GM19025 (cell line): ENCODE results near the gene OR10A3.

Source experiments
- ATAC-seq: cut with Tn5 transposase; IDR thresholded peaks from one replicate; pipeline ENCODE4 v1.9.1; 2021; ENCODE audit warnings: mild to moderate bottlenecking, low read depth, moderate library complexity; ENCODE audit not compliant: unreplicated experiment

OR10A3 gene

DNA sequence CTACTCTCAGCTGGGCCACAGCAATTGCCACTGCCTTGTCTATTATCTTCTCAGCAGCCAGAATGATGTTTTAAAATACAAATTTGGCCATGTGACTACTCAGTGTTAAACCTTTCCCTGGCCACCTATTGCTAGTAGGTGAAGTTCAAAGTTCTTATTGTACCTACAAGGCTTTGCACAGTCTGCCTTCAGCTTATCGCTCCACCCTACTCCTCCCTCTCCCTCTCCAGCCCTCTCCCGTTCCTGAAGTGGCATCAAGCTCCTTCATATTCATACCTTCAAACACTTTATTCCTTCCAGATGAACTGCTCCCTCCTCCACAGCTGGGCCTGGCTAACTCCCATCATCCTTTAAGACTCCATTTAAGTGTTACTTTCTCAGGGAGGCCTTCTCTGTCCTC lies 47.7 kb downstream of the OR10A3 start:
- ATAC-seq = no peak

DNA sequence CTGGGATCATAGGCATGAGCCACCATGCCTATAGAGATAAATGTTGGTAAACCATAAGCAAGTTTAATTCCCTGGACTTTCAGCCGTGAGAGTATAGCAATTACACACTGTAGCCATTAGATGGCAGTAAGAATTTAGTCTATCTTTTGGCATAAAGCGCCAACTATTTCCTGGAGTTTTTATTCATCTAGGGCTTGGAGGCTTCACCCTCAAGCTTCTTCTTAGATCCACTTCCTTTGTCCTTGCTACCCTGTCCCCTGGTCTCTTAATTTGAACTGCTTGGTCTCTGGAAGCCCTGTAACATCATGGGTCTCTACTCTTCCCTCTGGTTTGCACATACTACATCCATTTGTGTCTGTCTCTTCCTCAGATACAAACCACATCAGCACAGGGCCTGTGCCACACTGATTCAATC lies 48.7 kb downstream of the OR10A3 start:
- ATAC-seq = peak; percentile 59

DNA sequence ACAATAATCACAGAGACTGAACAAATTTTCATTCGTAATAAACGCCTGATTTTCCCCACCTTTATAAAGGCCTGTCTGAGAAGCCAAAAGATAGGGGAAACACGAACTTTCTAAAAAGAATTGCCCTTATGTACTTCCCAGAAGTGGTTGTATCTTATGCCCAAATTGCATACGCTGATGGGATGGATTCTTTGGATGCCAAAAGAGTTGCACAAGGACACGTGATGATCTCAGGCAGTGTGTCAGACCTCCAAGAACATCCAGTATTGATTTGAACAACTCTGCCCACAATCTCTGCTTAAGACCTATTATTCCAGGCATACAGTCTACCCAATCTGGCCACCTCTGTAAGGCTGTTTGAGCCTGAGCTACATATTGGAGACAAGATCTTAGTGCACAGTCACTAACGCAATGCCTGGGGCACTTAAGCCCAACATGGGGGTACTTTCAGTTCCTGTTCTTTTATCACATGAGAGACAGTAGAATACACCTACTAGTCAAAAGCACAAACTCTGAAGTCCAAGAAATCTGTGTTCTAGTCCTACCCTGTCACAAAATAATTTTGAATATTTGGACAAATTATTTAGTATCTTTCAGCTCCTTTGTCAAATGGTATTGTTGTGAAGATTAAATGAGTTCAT lies 49.3 kb downstream of the OR10A3 start:
- ATAC-seq = peak; percentile 32

DNA sequence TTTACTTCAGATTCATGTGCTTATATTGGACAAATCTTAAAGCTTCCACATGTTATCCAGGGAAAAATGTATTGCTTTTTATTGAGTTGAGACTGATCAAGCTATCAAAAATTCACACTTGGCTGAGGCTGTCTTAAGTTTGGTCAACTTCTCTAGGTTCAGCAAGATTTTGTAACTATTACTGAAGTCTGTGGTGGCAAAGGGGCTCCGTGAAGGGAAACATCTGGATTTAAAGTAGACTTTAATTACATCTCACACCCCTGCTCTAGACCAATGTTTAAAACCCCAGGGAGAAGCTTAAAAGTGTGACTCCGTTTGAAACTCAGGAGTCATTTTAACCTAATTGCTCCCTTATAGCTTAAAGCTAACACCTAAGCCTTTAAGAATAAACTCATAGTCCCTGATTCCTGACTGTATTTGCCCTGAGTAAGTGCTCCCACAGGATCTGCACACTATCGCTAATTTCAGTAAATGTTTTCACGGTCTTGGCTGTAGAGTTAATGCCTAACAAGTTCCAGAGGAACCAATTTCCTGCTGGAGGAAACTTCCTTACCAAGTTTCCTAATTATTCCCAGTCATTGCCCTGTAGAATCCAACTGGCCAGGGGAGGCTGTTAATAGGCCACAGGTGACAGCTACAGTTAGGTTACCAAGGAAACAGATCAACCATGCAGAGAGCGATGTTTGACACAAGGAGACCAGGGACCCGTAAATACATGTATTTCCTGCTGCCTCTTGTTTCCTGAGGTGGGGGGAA lies 50.9 kb downstream of the OR10A3 start:
- ATAC-seq = no peak

DNA sequence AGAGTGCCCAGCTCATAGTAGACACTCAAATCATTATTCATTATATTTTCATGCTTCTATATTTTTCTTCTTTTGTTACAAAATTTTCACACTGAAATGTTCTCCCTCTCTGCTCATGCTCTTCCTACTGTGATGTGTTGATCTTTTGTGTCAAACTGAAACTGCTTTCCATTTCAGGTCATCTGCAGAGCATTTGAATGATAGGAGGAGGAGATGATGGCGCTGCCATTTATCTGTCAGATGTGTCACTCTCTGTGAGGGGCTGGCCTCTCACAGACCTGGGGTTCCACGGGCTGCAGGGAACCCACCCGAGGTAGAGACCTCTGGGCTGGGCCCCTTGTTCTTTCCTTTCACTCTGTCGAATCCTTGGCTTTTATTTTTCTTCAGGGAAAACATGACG lies 51.5 kb downstream of the OR10A3 start:
- no peak for ATAC-seq
